HEK293 (cell line): ENCODE data around the gene UPK1A.

Experiments used
- BCL11A ChIP-seq: fragments of 450-650 bp; formaldehyde crosslinking; IDR thresholded peaks from 2 replicates; pipeline ENCODE4 v1.5.1; 2016; ENCODE audit warnings: low read depth, missing biosample characterization, missing genetic modification characterization
- BCL11B ChIP-seq: fragments of 450-650 bp; formaldehyde crosslinking; IDR thresholded peaks from 2 replicates; pipeline ENCODE4 v1.5.1; 2016; ENCODE audit warnings: low read depth, missing biosample characterization, missing genetic modification characterization
- EGR2 ChIP-seq: fragments of 450-650 bp; formaldehyde crosslinking; IDR thresholded peaks from 2 replicates; pipeline ENCODE4 v1.5.1; 2016; ENCODE audit warnings: low read depth, missing biosample characterization, missing genetic modification characterization
- ELK4 ChIP-seq: IDR thresholded peaks from 2 replicates; pipeline ENCODE4 v1.6.1; 2011; ENCODE audit warnings: mild to moderate bottlenecking, low read depth, low read length, borderline replicate concordance
- GLI2 ChIP-seq: fragments of 450-650 bp; formaldehyde crosslinking; IDR thresholded peaks from 2 replicates; pipeline ENCODE4; 2017; ENCODE audit warnings: missing biosample characterization, missing genetic modification characterization, low read depth, borderline replicate concordance
- PRDM1 ChIP-seq: fragments of 450-650 bp; formaldehyde crosslinking; IDR thresholded peaks from 2 replicates; pipeline ENCODE4; 2016; ENCODE audit warnings: missing biosample characterization, missing genetic modification characterization
- SETDB1 ChIP-seq: IDR thresholded peaks from one replicate; pipeline ENCODE4 v1.6.1; 2017; ENCODE audit warnings: mild to moderate bottlenecking, low read length, moderate library complexity, mixed read lengths; ENCODE audit not compliant: insufficient read length
- SP2 ChIP-seq: fragments of 450-650 bp; formaldehyde crosslinking; IDR thresholded peaks from 2 replicates; pipeline ENCODE4 v1.5.1; 2016; ENCODE audit warnings: missing biosample characterization, missing genetic modification characterization
- SP3 ChIP-seq: fragments of 450-650 bp; formaldehyde crosslinking; IDR thresholded peaks from 2 replicates; pipeline ENCODE4 v1.5.1; 2016; ENCODE audit warnings: missing biosample characterization, missing genetic modification characterization
- TCF7L2 ChIP-seq: IDR thresholded peaks from 2 replicates; pipeline ENCODE4 v1.6.1; 2011; ENCODE audit warnings: low read depth, mild to moderate bottlenecking, inconsistent platforms, low read length, moderate library complexity, borderline replicate concordance
- ZEB2 ChIP-seq: fragments of 450-650 bp; formaldehyde crosslinking; IDR thresholded peaks from 2 replicates; pipeline ENCODE4 v1.5.1; 2016; ENCODE audit warnings: missing biosample characterization, missing genetic modification characterization
- ZNF10 ChIP-seq: fragments of 450-650 bp; formaldehyde crosslinking; IDR thresholded peaks from 2 replicates; pipeline ENCODE4 v1.5.1; 2017; ENCODE audit warnings: missing biosample characterization, missing genetic modification characterization
- ZNF112 ChIP-seq: fragments of 450-650 bp; formaldehyde crosslinking; IDR thresholded peaks from 2 replicates; pipeline ENCODE4 v1.5.0; 2017; ENCODE audit warnings: missing biosample characterization, missing genetic modification characterization
- ZNF133 ChIP-seq: fragments of 450-650 bp; formaldehyde crosslinking; IDR thresholded peaks from 2 replicates; pipeline ENCODE4 v1.5.1; 2016; ENCODE audit warnings: missing biosample characterization, missing genetic modification characterization
- ZNF155 ChIP-seq: fragments of 450-650 bp; formaldehyde crosslinking; IDR thresholded peaks from 2 replicates; pipeline ENCODE4 v1.5.1; 2016; ENCODE audit warnings: missing biosample characterization, missing genetic modification characterization
- ZNF174 ChIP-seq: fragments of 450-650 bp; formaldehyde crosslinking; IDR thresholded peaks from 2 replicates; pipeline ENCODE4 v1.5.0; 2017; ENCODE audit warnings: missing biosample characterization, mild to moderate bottlenecking, missing genetic modification characterization
- ZNF175 ChIP-seq: fragments of 450-650 bp; formaldehyde crosslinking; IDR thresholded peaks from 2 replicates; pipeline ENCODE4 v1.5.1; 2016; ENCODE audit warnings: missing biosample characterization, missing genetic modification characterization
- ZNF2 ChIP-seq: fragments of 450-650 bp; formaldehyde crosslinking; IDR thresholded peaks from 2 replicates; pipeline ENCODE4 v1.5.1; 2016; ENCODE audit warnings: missing biosample characterization, missing genetic modification characterization
- ZNF248 ChIP-seq: fragments of 450-650 bp; formaldehyde crosslinking; IDR thresholded peaks from 2 replicates; pipeline ENCODE4 v1.5.1; 2017; ENCODE audit warnings: missing biosample characterization, missing genetic modification characterization
- ZNF26 ChIP-seq: fragments of 450-650 bp; formaldehyde crosslinking; IDR thresholded peaks from 2 replicates; pipeline ENCODE4 v1.5.1; 2016; ENCODE audit warnings: missing biosample characterization, missing genetic modification characterization
- ZNF266 ChIP-seq: fragments of 450-650 bp; formaldehyde crosslinking; IDR thresholded peaks from 2 replicates; pipeline ENCODE4 v1.5.1; 2016; ENCODE audit warnings: missing biosample characterization, missing genetic modification characterization, low read depth
- ZNF341 ChIP-seq: fragments of 450-650 bp; formaldehyde crosslinking; IDR thresholded peaks from 2 replicates; pipeline ENCODE4; 2016; ENCODE audit warnings: low read depth, missing biosample characterization, missing genetic modification characterization
- ZNF423 ChIP-seq: fragments of 450-650 bp; formaldehyde crosslinking; IDR thresholded peaks from 2 replicates; pipeline ENCODE4 v1.5.1; 2016; ENCODE audit warnings: missing biosample characterization, missing genetic modification characterization
- ZNF433 ChIP-seq: fragments of 450-650 bp; formaldehyde crosslinking; IDR thresholded peaks from 2 replicates; pipeline ENCODE4 v1.5.1; 2016; ENCODE audit warnings: missing biosample characterization, missing genetic modification characterization, low read depth
- ZNF501 ChIP-seq: fragments of 450-650 bp; formaldehyde crosslinking; IDR thresholded peaks from 2 replicates; pipeline ENCODE4 v1.5.1; 2016; ENCODE audit warnings: missing biosample characterization, missing genetic modification characterization
- ZNF529 ChIP-seq: fragments of 450-650 bp; formaldehyde crosslinking; IDR thresholded peaks from 2 replicates; pipeline ENCODE4 v1.5.1; 2017; ENCODE audit warnings: missing genetic modification characterization, missing biosample characterization; ENCODE audit not compliant: insufficient replicate concordance
- ZNF549 ChIP-seq: fragments of 450-650 bp; IDR thresholded peaks from 2 replicates; pipeline ENCODE4 v1.5.1; 2018; ENCODE audit warnings: missing biosample characterization, missing genetic modification characterization, mild to moderate bottlenecking, inconsistent platforms, moderate library complexity
- ZNF645 ChIP-seq: fragments of 450-650 bp; formaldehyde crosslinking; IDR thresholded peaks from 2 replicates; pipeline ENCODE4; 2016; ENCODE audit warnings: missing biosample characterization, missing genetic modification characterization
- ZNF654 ChIP-seq: fragments of 450-650 bp; formaldehyde crosslinking; IDR thresholded peaks from 2 replicates; pipeline ENCODE4 v1.5.1; 2016; ENCODE audit warnings: low read depth, missing biosample characterization, missing genetic modification characterization
- ZNF664 ChIP-seq: fragments of 450-650 bp; formaldehyde crosslinking; IDR thresholded peaks from 2 replicates; pipeline ENCODE4 v1.5.1; 2016; ENCODE audit warnings: missing biosample characterization, missing genetic modification characterization
- ZNF692 ChIP-seq: fragments of 450-650 bp; formaldehyde crosslinking; IDR thresholded peaks from 2 replicates; pipeline ENCODE4 v1.5.1; 2016; ENCODE audit warnings: missing biosample characterization, missing genetic modification characterization
- ZNF776 ChIP-seq: fragments of 450-650 bp; formaldehyde crosslinking; IDR thresholded peaks from 2 replicates; pipeline ENCODE4 v1.5.0; 2017; ENCODE audit warnings: missing biosample characterization, missing genetic modification characterization, borderline replicate concordance
- ZNF785 ChIP-seq: fragments of 450-650 bp; formaldehyde crosslinking; IDR thresholded peaks from 2 replicates; pipeline ENCODE4 v1.5.1; 2016; ENCODE audit warnings: missing biosample characterization, missing genetic modification characterization
- ZNF791 ChIP-seq: fragments of 450-650 bp; formaldehyde crosslinking; IDR thresholded peaks from 2 replicates; pipeline ENCODE4 v1.5.1; 2016; ENCODE audit warnings: missing biosample characterization, missing genetic modification characterization
- ZSCAN16 ChIP-seq: fragments of 450-650 bp; formaldehyde crosslinking; IDR thresholded peaks from 2 replicates; pipeline ENCODE4 v1.5.1; 2016; ENCODE audit warnings: missing biosample characterization, missing genetic modification characterization
- ZXDB ChIP-seq: fragments of 450-650 bp; formaldehyde crosslinking; IDR thresholded peaks from 2 replicates; pipeline ENCODE4 v1.5.1; 2016; ENCODE audit warnings: missing biosample characterization, missing genetic modification characterization

The UPK1A gene

DNA sequence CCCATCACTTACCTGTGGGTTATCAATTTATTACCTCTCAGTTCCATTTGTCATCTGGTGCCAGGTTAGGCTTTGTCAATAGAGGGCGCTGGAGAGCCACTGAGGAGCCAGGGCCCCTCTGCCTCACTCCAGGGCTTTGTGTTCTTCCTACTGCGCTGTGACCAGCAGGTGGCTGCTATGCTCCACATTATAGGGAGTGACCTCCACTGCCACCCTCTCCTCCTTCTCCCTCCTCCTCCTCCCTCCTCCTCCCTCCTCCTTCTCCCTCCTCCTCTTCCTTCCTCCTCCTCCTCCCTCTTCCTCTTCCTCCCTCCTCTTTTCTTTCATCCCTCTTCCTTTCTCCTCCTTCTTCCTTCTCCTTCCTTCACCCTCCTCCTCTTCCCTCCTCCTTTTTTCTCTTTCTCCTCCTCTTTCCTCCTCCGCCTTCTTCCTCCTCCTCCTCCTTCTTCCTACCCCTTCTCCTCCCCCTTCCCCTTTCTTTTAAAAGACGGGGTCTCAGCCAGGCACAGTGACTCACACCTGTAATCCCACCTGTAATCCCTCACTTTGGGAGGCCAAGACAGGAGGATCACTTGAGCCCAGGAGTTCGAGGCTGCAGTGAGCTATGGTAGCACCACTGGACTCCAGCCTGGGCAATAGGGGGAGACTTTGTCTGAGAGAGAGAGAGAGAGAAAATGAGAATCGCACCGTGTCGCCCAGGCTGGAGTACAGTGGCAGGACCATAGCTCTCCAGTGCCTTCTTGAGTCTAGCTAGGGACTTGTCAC is 27.7 kb downstream of the UPK1A start (continued):
- no peak for TF ChIP-seq ZNF776
- no peak for TF ChIP-seq ZNF549
- TF ChIP-seq ZEB2 (tag by site-specific recombination): peak; percentile 89
- TF ChIP-seq ZNF155 (tag by site-specific recombination): 0 out of 2 replicates have a peak, but pooled peaks have one; percentile 65
- no peak for TF ChIP-seq TCF7L2
- 0 out of 2 replicates have a peak, but pooled peaks have one; percentile 21 for TF ChIP-seq ZNF266 (tag by site-specific recombination)
- peak; percentile 98 for TF ChIP-seq ZNF501 (tag by site-specific recombination)
- TF ChIP-seq ZNF645 (tag by site-specific recombination): 0 out of 2 replicates have a peak, but pooled peaks have one; percentile 39
- TF ChIP-seq ZNF175 (tag by site-specific recombination): no peak; the same call in 1 of the 2 replicates
- TF ChIP-seq SETDB1: no peak
- peak; percentile 92 for TF ChIP-seq BCL11A
- no peak for TF ChIP-seq ZNF529 (tag by site-specific recombination)
- TF ChIP-seq ZNF2: peak; percentile 91; the same call in 1 of the 2 replicates
- TF ChIP-seq SP3 (tag by site-specific recombination): peak; percentile 95
- no peak for TF ChIP-seq ELK4
- TF ChIP-seq EGR2 (tag by site-specific recombination): peak; percentile 100
- peak; percentile 47 for TF ChIP-seq PRDM1 (tag by site-specific recombination)
- TF ChIP-seq ZNF433 (tag by site-specific recombination): peak; percentile 48; the same call in 1 of the 2 replicates
- no peak for TF ChIP-seq ZNF341 (tag by site-specific recombination)
- TF ChIP-seq ZNF133 (tag by site-specific recombination): no peak
- no peak for TF ChIP-seq ZNF174 (tag by site-specific recombination)
- TF ChIP-seq ZNF248 (tag by site-specific recombination): 0 out of 2 replicates have a peak, but pooled peaks have one; percentile 31
- TF ChIP-seq BCL11B (tag by site-specific recombination): peak; percentile 89
- TF ChIP-seq ZNF423 (tag by site-specific recombination): peak; percentile 65; the same call in 1 of the 2 replicates
- TF ChIP-seq ZNF26: no peak
- TF ChIP-seq ZNF654: peak; percentile 100
- TF ChIP-seq ZSCAN16 (tag by site-specific recombination): peak; percentile 86
- TF ChIP-seq ZXDB (tag by site-specific recombination): peak; percentile 67
- TF ChIP-seq ZNF791 (tag by site-specific recombination): 0 out of 2 replicates have a peak, but pooled peaks have one; percentile 44
- no peak for TF ChIP-seq GLI2
- TF ChIP-seq ZNF10: no peak; the same call in 1 of the 2 replicates
- TF ChIP-seq ZNF785 (tag by site-specific recombination): peak; percentile 94
- peak; percentile 83 for TF ChIP-seq ZNF692 (tag by site-specific recombination)
- TF ChIP-seq ZNF664: no peak
- peak; percentile 60 for TF ChIP-seq SP2 (tag by site-specific recombination)
- TF ChIP-seq ZNF112 (tag by site-specific recombination): no peak
